Body of pancreas (tissue), 4 donors: ENCODE results near the gene SPATA13.

Experiments used
- POLR2A ChIP-seq, 3 donors: fragments of 450-650 bp; IDR thresholded peaks; one replicate each; pipeline ENCODE4 v1.6.1; 2016; ENCODE audit warnings: antibody characterized with exemption in 3 of 3, mild to moderate bottlenecking in 2 of 3
- TF ChIP-seq, protein P1 (sequence below), 7 experiments: fragments of 450-650 bp in 4 of 7; fragments of 200-600 bp in 3 of 7; sonication (generic) in 3 of 7; IDR thresholded peaks; one replicate each; pipeline ENCODE4 v1.5.1; 2016 to 2019; ENCODE audit warnings: antibody characterized with exemption in 7 of 7

DNA sequence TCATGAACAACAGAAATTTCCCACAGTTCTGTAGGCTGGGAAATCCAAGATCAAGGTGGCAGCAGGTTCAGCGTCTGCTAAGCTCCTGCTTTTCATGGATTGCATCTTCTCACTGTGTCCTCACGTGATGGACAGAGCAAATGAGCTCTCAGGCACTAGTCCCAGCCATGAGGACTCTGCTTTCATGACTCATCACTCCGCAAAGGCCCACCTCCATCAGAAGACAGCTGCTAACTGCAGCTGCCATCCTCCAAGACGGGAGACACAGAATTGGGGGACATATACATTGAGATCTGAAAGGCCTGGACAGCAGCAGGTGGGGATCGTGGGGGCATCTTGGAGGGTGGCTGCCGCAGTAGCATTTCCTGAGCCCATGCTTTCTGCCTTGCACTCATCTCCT lies 44.4 kb upstream of the SPATA13 start:
- TF ChIP-seq, protein P1, sequence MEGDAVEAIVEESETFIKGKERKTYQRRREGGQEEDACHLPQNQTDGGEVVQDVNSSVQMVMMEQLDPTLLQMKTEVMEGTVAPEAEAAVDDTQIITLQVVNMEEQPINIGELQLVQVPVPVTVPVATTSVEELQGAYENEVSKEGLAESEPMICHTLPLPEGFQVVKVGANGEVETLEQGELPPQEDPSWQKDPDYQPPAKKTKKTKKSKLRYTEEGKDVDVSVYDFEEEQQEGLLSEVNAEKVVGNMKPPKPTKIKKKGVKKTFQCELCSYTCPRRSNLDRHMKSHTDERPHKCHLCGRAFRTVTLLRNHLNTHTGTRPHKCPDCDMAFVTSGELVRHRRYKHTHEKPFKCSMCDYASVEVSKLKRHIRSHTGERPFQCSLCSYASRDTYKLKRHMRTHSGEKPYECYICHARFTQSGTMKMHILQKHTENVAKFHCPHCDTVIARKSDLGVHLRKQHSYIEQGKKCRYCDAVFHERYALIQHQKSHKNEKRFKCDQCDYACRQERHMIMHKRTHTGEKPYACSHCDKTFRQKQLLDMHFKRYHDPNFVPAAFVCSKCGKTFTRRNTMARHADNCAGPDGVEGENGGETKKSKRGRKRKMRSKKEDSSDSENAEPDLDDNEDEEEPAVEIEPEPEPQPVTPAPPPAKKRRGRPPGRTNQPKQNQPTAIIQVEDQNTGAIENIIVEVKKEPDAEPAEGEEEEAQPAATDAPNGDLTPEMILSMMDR (IDR thresholded peaks at IDR 0.05): no peak
- no peak for TF ChIP-seq POLR2A (IDR thresholded peaks at IDR 0.05)
